ENCODE measurements around the gene STARD13.

GRCh38 chr13:33147832-33148231, 137.7 kb downstream of the STARD13 start:
- TF ChIP-seq CTCF (conservative IDR thresholded peaks at IDR 0.05; ENCODE audit: low read length) = no peak
- TF ChIP-seq EZH2phosphoT487 (IDR thresholded peaks at IDR 0.05; ENCODE audit: borderline replicate concordance, low read depth, low read length) = no peak

Data from OCI-LY7 (cell line).